GM12892 (cell line): ENCODE measurements around the gene FAM177B.

Experiments
- POLR2A ChIP-seq: IDR thresholded peaks from 2 replicates; pipeline ENCODE4 v1.6.1; 2011; ENCODE audit warnings: low read depth, low read length, control low read depth
- POLR2AphosphoS5 ChIP-seq: IDR thresholded peaks from 2 replicates; pipeline ENCODE4 v1.6.1; 2011; ENCODE audit warnings: low read depth, low read length, control low read depth
- TAF1 ChIP-seq: IDR thresholded peaks from 2 replicates; pipeline ENCODE4 v1.6.1; 2011; ENCODE audit warnings: low read depth, mild to moderate bottlenecking, control low read depth, low read length, borderline replicate concordance

DNA sequence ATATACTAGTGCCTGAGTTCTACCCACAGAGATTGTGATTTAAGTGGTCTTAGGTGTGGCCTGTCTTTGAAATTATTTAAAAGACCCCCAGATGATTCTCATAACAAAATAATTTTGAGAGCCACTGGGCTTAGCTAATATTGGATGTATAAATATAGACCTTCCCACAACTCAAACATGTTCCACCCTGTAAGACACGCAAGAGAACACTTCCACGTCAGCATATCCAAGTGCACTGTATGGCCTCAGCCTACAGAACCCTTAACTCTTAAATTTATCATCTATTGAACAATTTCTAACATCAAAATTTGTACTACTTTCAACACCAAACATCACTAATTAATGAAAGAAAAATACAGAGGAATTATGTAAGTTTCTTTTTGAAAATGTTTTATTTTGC is 2.5 kb downstream of the FAM177B start:
- TF ChIP-seq POLR2A (no peak), POLR2AphosphoS5 (no peak), TAF1 (no peak)
